Keratinocyte (primary cell): Measurements from ENCODE around the gene ESYT3. TPM values are rescaled to one million over a fixed set of nuclear protein-coding genes. Genes with fewer than 3 reads are reported as not detected.

ENCODE experiments used
- DNase-seq: peaks from one replicate; pipeline ENCODE4 v3.0.0-alpha.2; 2011; ENCODE audit warnings: low read depth, missing footprints, low spot score
- FAIRE-seq: peaks from 2 replicates; lab custom pipeline; 2011; peaks lifted over from hg19 to GRCh38; lab: Jason Lieb, UNC
- H2AFZ ChIP-seq: 2 replicates; pipeline ENCODE4 v1.6.0; 2012; ENCODE audit warnings: low read length, control low read depth, inconsistent platforms; ENCODE audit not compliant: control insufficient read depth
- H3K27ac ChIP-seq: 2 replicates; pipeline ENCODE4 v1.5.1; 2011; ENCODE audit warnings: low read length; ENCODE audit not compliant: control insufficient read depth, insufficient read depth
- H3K27me3 ChIP-seq: 3 replicates; pipeline ENCODE4 v1.6.0; 2011; ENCODE audit warnings: low read length; ENCODE audit not compliant: control insufficient read depth, insufficient read depth; ENCODE audit errors: extremely low read depth
- H3K36me3 ChIP-seq, 2 experiments: 2 replicates in 1 of 2; 3 replicates in 1 of 2; pipeline ENCODE4 v1.5.1; 2011; ENCODE audit warnings: low read length in 2 of 2, mild to moderate bottlenecking in 1 of 2; ENCODE audit not compliant: control insufficient read depth in 2 of 2, insufficient read depth in 2 of 2; ENCODE audit errors: extremely low read depth in 1 of 2
- H3K4me1 ChIP-seq: 3 replicates; pipeline ENCODE4 v1.5.1; 2011; ENCODE audit warnings: low read length; ENCODE audit not compliant: control insufficient read depth, insufficient read depth; ENCODE audit errors: extremely low read depth
- H3K4me2 ChIP-seq: 3 replicates; pipeline ENCODE4 v1.6.0; 2011; ENCODE audit warnings: low read depth, low read length; ENCODE audit not compliant: control insufficient read depth, insufficient read depth; ENCODE audit errors: extremely low read depth
- H3K4me3 ChIP-seq, 3 experiments: fragments of 200-600 bp in 1 of 3; sonication (generic) in 1 of 3; 2 replicates in 2 of 3; 3 replicates in 1 of 3; pipeline ENCODE4 v1.5.1; 2011 to 2016; ENCODE audit warnings: low read length in 3 of 3, mild to moderate bottlenecking in 3 of 3, control low read depth in 2 of 3, inconsistent platforms in 1 of 3, low read depth in 1 of 3, mixed read lengths in 1 of 3, mixed run types in 1 of 3, moderate library complexity in 1 of 3; ENCODE audit not compliant: control insufficient read depth in 2 of 3, insufficient read depth in 2 of 3; ENCODE audit errors: extremely low read depth in 1 of 3
- H3K79me2 ChIP-seq: 2 replicates; pipeline ENCODE4 v1.6.0; 2012; ENCODE audit warnings: low read length; ENCODE audit not compliant: control insufficient read depth, insufficient read depth
- H3K9ac ChIP-seq: 3 replicates; pipeline ENCODE4 v1.6.0; 2011; ENCODE audit warnings: low read length; ENCODE audit not compliant: control insufficient read depth, insufficient read depth; ENCODE audit errors: extremely low read depth
- H3K9me1 ChIP-seq: 3 replicates; pipeline ENCODE4 v1.6.0; 2011; ENCODE audit warnings: low read length; ENCODE audit not compliant: control insufficient read depth, insufficient read depth; ENCODE audit errors: extremely low read depth
- H3K9me3 ChIP-seq: 2 replicates; pipeline ENCODE4 v1.5.1; 2012; ENCODE audit warnings: low read depth, low read length; ENCODE audit not compliant: control insufficient read depth
- H4K20me1 ChIP-seq: 3 replicates; pipeline ENCODE4 v1.6.0; 2011; ENCODE audit warnings: low read length; ENCODE audit not compliant: control insufficient read depth, insufficient read depth; ENCODE audit errors: extremely low read depth
- EZH2 ChIP-seq: IDR thresholded peaks from one replicate; pipeline ENCODE4 v1.6.1; 2012; ENCODE audit warnings: inconsistent platforms, mild to moderate bottlenecking, low read length, moderate library complexity
- dilution Hi-C: fragments of 300-500 bp; cut with MboI; formaldehyde crosslinking; loops from one replicate; pipeline ENCODE4 v1.7.0; 2020; ENCODE audit warnings: low sequenced_read_pairs; ENCODE audit not compliant: extremely low pct_ligation_motif_present
- polyA plus RNA-seq, 5 experiments: library from polyadenylated mRNA; depleted of rRNA in 3 of 5; stranded (reverse) in 3 of 5; stranded (forward) in 1 of 5; unstranded in 1 of 5; fragments of >200 nt; gene quantifications; 1 replicate in 1 of 5; 2 replicates in 3 of 5; 3 replicates in 1 of 5; pipeline versions ENCODE4 v1.2.1 to v1.2.3, GENCODE V29; 2011 to 2012; ENCODE audit warnings: missing spikeins in 2 of 5, low read depth in 1 of 5, low replicate concordance in 1 of 5
- TF ChIP-seq, protein P1 (sequence below), 3 experiments: IDR thresholded peaks in 1 of 3; conservative IDR thresholded peaks in 1 of 3; optimal IDR thresholded peaks in 1 of 3; 2 replicates in 2 of 3; 3 replicates in 1 of 3; pipeline versions ENCODE3 to v1.5.1; 2011; ENCODE audit warnings: low read length in 3 of 3, mild to moderate bottlenecking in 3 of 3, moderate library complexity in 2 of 3, control low read depth in 1 of 3, inconsistent platforms in 1 of 3; ENCODE audit not compliant: insufficient read depth in 2 of 3; ENCODE audit errors: extremely low read depth in 1 of 3

ESYT3 gene
- polyA plus RNA-seq, 1 donor (not counting 4 experiments of a cell fraction or from before 2014, with no cell fraction given) = 0.62 TPM

- H3K9ac ChIP-seq = no peak overlapping the region
- H3K9me3 ChIP-seq = no peaks in the 10 kb centered on the region
- DNase-seq = no peak
- dilution Hi-C loops = no loop called here
- no peaks in the 10 kb centered on the region for H3K79me2 ChIP-seq
- H3K4me2 ChIP-seq = no peak overlapping the region
- H4K20me1 ChIP-seq = no peaks in the 10 kb centered on the region
- no peak overlapping the region for H3K27ac ChIP-seq
- H3K4me3 ChIP-seq = no peak overlapping the region
- H3K36me3 ChIP-seq = no peaks in the 10 kb centered on the region
- H3K4me1 ChIP-seq = peaks cover 9% of the 10 kb centered on the region
- TF ChIP-seq, protein P1, sequence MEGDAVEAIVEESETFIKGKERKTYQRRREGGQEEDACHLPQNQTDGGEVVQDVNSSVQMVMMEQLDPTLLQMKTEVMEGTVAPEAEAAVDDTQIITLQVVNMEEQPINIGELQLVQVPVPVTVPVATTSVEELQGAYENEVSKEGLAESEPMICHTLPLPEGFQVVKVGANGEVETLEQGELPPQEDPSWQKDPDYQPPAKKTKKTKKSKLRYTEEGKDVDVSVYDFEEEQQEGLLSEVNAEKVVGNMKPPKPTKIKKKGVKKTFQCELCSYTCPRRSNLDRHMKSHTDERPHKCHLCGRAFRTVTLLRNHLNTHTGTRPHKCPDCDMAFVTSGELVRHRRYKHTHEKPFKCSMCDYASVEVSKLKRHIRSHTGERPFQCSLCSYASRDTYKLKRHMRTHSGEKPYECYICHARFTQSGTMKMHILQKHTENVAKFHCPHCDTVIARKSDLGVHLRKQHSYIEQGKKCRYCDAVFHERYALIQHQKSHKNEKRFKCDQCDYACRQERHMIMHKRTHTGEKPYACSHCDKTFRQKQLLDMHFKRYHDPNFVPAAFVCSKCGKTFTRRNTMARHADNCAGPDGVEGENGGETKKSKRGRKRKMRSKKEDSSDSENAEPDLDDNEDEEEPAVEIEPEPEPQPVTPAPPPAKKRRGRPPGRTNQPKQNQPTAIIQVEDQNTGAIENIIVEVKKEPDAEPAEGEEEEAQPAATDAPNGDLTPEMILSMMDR (optimal IDR thresholded peaks at IDR 0.05 in 1 of 3, IDR thresholded peaks at IDR 0.05 in 1 of 3, conservative IDR thresholded peaks at IDR 0.05 in 1 of 3; ENCODE audit: extremely low read depth in 1 of 3, insufficient read depth in 2 of 3, low read length in 3 of 3) = no peak
- TF ChIP-seq EZH2 = no peak
- FAIRE-seq = no peak
- H2AFZ ChIP-seq = no peak overlapping the region
- H3K9me1 ChIP-seq = no peaks in the 10 kb centered on the region
- H3K27me3 ChIP-seq = no peaks in the 10 kb centered on the region
Measured at GRCh38 chr3:138470687-138471086, 36.3 kb downstream of the ESYT3 start.

- dilution Hi-C loops = no loop called here
- no peaks in the 10 kb centered on the region for H4K20me1 ChIP-seq
- H3K79me2 ChIP-seq = no peaks in the 10 kb centered on the region
- no peaks in the 10 kb centered on the region for H3K36me3 ChIP-seq
- H3K9ac ChIP-seq = no peak overlapping the region
- no peaks in the 10 kb centered on the region for H3K9me3 ChIP-seq
- no peak overlapping the region for H3K4me2 ChIP-seq
- no peak for TF ChIP-seq EZH2
- peaks cover 9% of the 10 kb centered on the region for H3K4me1 ChIP-seq
- no peak overlapping the region for H3K4me3 ChIP-seq
- FAIRE-seq (no peak), DNase-seq (no peak)
- no peaks in the 10 kb centered on the region for H3K9me1 ChIP-seq
- no peak overlapping the region for H2AFZ ChIP-seq
- no peaks in the 10 kb centered on the region for H3K27me3 ChIP-seq
- no peak overlapping the region for H3K27ac ChIP-seq
Measured at GRCh38 chr3:138471481-138471880, 37.1 kb downstream of the ESYT3 start.

DNA sequence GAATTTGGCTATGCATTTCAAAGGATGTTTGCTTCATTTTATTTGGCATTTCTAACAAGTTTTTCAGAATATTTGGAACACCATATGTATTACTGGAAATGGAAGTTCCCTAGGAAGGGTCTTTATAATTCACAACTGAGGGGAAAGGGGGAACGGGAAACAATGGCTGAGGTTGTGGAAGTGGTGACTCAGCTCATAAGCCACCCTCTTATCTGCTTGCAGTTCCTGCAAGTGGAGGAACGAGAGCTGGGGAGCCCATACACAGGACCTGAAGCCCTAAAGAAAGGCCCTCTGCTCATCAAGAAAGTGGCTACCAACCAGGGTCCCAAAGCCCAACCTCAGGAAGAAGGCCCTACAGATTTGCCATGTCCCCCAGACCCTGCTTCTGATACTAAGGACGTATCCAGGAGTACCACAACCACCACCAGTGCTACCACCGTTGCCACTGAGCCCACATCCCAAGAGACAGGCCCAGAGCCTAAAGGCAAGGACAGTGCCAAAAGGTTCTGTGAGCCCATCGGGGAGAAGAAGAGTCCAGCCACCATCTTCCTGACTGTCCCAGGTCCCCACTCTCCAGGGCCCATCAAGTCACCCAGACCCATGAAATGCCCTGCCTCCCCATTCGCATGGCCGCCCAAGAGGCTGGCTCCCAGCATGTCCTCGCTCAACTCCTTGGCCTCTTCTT, 37.9 kb downstream of the ESYT3 start:
- no peaks in the 10 kb centered on the region for H3K27me3 ChIP-seq
- no peaks in the 10 kb centered on the region for H4K20me1 ChIP-seq
- H3K9me1 ChIP-seq = no peaks in the 10 kb centered on the region
- FAIRE-seq (no peak), DNase-seq (no peak)
- H3K4me1 ChIP-seq = peaks cover 9% of the 10 kb centered on the region
- H3K36me3 ChIP-seq = no peaks in the 10 kb centered on the region
- H3K9me3 ChIP-seq = no peaks in the 10 kb centered on the region
- H3K4me3 ChIP-seq = no peak overlapping the region
- H3K9ac ChIP-seq = no peak overlapping the region
- TF ChIP-seq, protein P1 (optimal IDR thresholded peaks at IDR 0.05 in 1 of 3, IDR thresholded peaks at IDR 0.05 in 1 of 3, conservative IDR thresholded peaks at IDR 0.05 in 1 of 3; ENCODE audit: extremely low read depth in 1 of 3, insufficient read depth in 2 of 3, low read length in 3 of 3) = no peak
- TF ChIP-seq EZH2 = no peak
- H3K27ac ChIP-seq = no peak overlapping the region
- no peak overlapping the region for H2AFZ ChIP-seq
- dilution Hi-C loops = no loop called here
- H3K4me2 ChIP-seq = no peak overlapping the region
- H3K79me2 ChIP-seq = no peaks in the 10 kb centered on the region
